ENCODE data around the gene COA4. TPM values are rescaled to one million over a fixed set of nuclear protein-coding genes. Genes with fewer than 3 reads are reported as not detected.

COA4 gene
- total and polyA plus RNA-seq, 2 donors (not counting 1 experiment from before 2014, with no cell fraction given) = 59.6 to 60.8 TPM

- H3K27ac Mint-ChIP-seq = peak overlapping the region; percentile 37
These were observed 30.5 kb upstream of the COA4 start for GRCh38 chr11:73907191-73907590.

DNA sequence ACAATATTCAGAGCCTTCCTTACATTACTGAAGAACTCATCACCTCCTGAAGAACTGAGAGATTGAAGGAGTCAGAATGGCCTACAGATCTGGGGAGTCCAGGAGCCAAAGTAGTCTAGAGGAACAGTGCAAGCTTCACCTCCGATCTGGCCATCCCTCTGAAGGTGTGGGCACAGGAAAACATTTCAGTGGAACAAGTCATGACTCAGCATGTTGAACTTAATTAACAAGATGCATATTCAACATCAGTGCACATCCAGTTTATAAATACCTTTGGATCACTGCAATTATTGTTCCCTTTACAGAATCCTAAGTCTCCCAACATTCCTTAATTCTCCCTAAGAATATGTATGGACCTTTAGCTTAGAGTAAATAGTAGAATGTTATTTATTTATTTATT, 25.7 kb upstream of the COA4 start:
- POLR2A ChIA-PET = no interaction called here

More at GRCh38 chr11:73907191-73907590, 30.5 kb upstream of the COA4 start:
- H4K20me1 ChIP-seq (ENCODE audit: control insufficient read depth, insufficient read depth, low read length, poor library complexity, severe bottlenecking) = no peaks in the 10 kb centered on the region
- peaks cover 7 to 38% of the 10 kb centered on the region in 2 experiments for H3K36me3 ChIP-seq (replicated peaks in 1 of 2; ENCODE audit: control extremely low read depth in 1 of 2, control insufficient read depth in 1 of 2, extremely low read depth in 1 of 2, insufficient read depth in 2 of 2, low read length in 1 of 2)
- no peak overlapping the region for H3K4me2 ChIP-seq (replicated peaks; ENCODE audit: low read depth, low read length, poor library complexity, severe bottlenecking)
- no peaks in the 10 kb centered on the region for H3K79me2 ChIP-seq (ENCODE audit: control insufficient read depth, insufficient read depth, low read length)
- TF ChIP-seq CTCF (IDR thresholded peaks at IDR 0.05) (no peak), EZH2 (IDR thresholded peaks at IDR 0.05; ENCODE audit: borderline replicate concordance, insufficient read depth, low read depth, low read length, poor library complexity, severe bottlenecking) (no peak)
- no peak overlapping the region for H3K4me3 ChIP-seq (ENCODE audit: control extremely low read depth in 1 of 5, extremely low read depth in 1 of 5, insufficient read depth in 1 of 5, low read depth in 2 of 5, low read length in 4 of 5)
- no peak for DNase-seq
- no peaks in the 10 kb centered on the region for H3K4me1 ChIP-seq (ENCODE audit: control insufficient read depth in 2 of 2, insufficient read depth in 2 of 2, low read length in 2 of 2)
- H2AFZ ChIP-seq (ENCODE audit: insufficient read depth, low read depth, low read length, poor library complexity, severe bottlenecking) = no peak overlapping the region
- H3K27me3 ChIP-seq (replicated peaks in 1 of 4; ENCODE audit: control extremely low read depth in 1 of 4, control insufficient read depth in 3 of 4, insufficient read depth in 4 of 4, low read length in 3 of 4) = no peaks in the 10 kb centered on the region
- Mint-ChIP-seq H3K4me1 (no peaks in the 10 kb centered on the region), H3K4me3 (no peak overlapping the region), H3K27me3 (no peaks in the 10 kb centered on the region), H3K9me3 (ENCODE audit: insufficient read depth) (no peaks in the 10 kb centered on the region)
- H3K9me3 ChIP-seq (ENCODE audit: control extremely low read depth in 1 of 3, control insufficient read depth in 2 of 3, insufficient read depth in 1 of 3, low read length in 2 of 3) = no peaks in the 10 kb centered on the region
- no peak overlapping the region for H3K9ac ChIP-seq (ENCODE audit: low read length)
- POLR2A ChIA-PET = no interaction called here
- intact Hi-C loops (cut with micrococcal nuclease) = no loop called here
- CTCF ChIA-PET = no interaction called here
- WGBS (ENCODE audit: insufficient coverage) = 100% methylated on average over 1 of the region's 4 CpGs
- H3K27ac ChIP-seq (ENCODE audit: low read length in 2 of 2) = no peak overlapping the region
- no peak for ATAC-seq (ENCODE audit: low read depth)

More for the DNA sequence above, 25.7 kb upstream of the COA4 start:
- Mint-ChIP-seq H3K4me1 (no peaks in the 10 kb centered on the region), H3K27ac (no peak overlapping the region), H3K4me3 (no peak overlapping the region), H3K27me3 (no peaks in the 10 kb centered on the region), H3K9me3 (ENCODE audit: insufficient read depth) (no peaks in the 10 kb centered on the region)
- no peak overlapping the region for H2AFZ ChIP-seq (ENCODE audit: insufficient read depth, low read depth, low read length, poor library complexity, severe bottlenecking)
- WGBS (ENCODE audit: insufficient coverage) = 100% methylated on average over 1 of the region's 1 CpG
- H3K4me3 ChIP-seq (ENCODE audit: control extremely low read depth in 1 of 5, extremely low read depth in 1 of 5, insufficient read depth in 1 of 5, low read depth in 2 of 5, low read length in 4 of 5) = no peak overlapping the region
- no peaks in the 10 kb centered on the region for H3K27me3 ChIP-seq (replicated peaks in 1 of 4; ENCODE audit: control extremely low read depth in 1 of 4, control insufficient read depth in 3 of 4, insufficient read depth in 4 of 4, low read length in 3 of 4)
- TF ChIP-seq CTCF (IDR thresholded peaks at IDR 0.05) = no peak
- no peak for TF ChIP-seq EZH2 (IDR thresholded peaks at IDR 0.05; ENCODE audit: borderline replicate concordance, insufficient read depth, low read depth, low read length, poor library complexity, severe bottlenecking)
- H3K4me1 ChIP-seq (ENCODE audit: control insufficient read depth in 2 of 2, insufficient read depth in 2 of 2, low read length in 2 of 2) = no peaks in the 10 kb centered on the region
- H3K4me2 ChIP-seq (replicated peaks; ENCODE audit: low read depth, low read length, poor library complexity, severe bottlenecking) = no peak overlapping the region
- DNase-seq (no peak), ATAC-seq (ENCODE audit: low read depth) (no peak)
- no peaks in the 10 kb centered on the region for H3K9me3 ChIP-seq (ENCODE audit: control extremely low read depth in 1 of 3, control insufficient read depth in 2 of 3, insufficient read depth in 1 of 3, low read length in 2 of 3)
- no peak overlapping the region for H3K9ac ChIP-seq (ENCODE audit: low read length)
- H3K36me3 ChIP-seq (replicated peaks in 1 of 2; ENCODE audit: control extremely low read depth in 1 of 2, control insufficient read depth in 1 of 2, extremely low read depth in 1 of 2, insufficient read depth in 2 of 2, low read length in 1 of 2) = peaks cover 6 to 24% of the 10 kb centered on the region in 2 experiments
- no peaks in the 10 kb centered on the region for H3K79me2 ChIP-seq (ENCODE audit: control insufficient read depth, insufficient read depth, low read length)
- CTCF ChIA-PET = no interaction called here
- H3K27ac ChIP-seq (ENCODE audit: low read length in 2 of 2) = no peak overlapping the region
- H4K20me1 ChIP-seq (ENCODE audit: control insufficient read depth, insufficient read depth, low read length, poor library complexity, severe bottlenecking) = no peaks in the 10 kb centered on the region
- intact Hi-C loops (cut with micrococcal nuclease) = no loop called here
